GM12872 (cell line): ENCODE data around the gene SNX10.

ENCODE experiments used
- TF ChIP-seq, protein P1 (sequence below): IDR thresholded peaks from 3 replicates; pipeline ENCODE4 v1.5.1; 2011; ENCODE audit warnings: low read depth, mild to moderate bottlenecking, low read length, moderate library complexity; ENCODE audit not compliant: insufficient read depth

Gene SNX10

DNA sequence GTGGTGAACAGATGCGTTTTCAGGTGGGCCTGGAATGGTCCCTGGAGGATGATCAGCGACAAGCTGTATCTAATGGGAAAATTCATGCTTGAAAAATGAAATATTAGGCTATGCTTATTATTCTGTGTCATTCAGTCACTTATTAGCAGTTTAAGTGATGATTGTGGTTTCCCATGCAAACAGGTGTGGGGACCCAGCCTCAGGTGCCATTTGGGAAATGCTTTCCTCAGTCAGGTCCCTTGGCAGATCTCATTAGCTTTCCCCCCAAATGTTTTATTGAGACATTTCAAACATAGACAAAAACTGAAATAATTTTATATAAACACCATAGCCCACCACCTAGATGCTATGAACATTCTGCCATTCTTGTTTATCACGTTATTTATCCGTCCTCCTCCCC, 411 bp upstream of the SNX10 start:
- TF ChIP-seq, protein P1, sequence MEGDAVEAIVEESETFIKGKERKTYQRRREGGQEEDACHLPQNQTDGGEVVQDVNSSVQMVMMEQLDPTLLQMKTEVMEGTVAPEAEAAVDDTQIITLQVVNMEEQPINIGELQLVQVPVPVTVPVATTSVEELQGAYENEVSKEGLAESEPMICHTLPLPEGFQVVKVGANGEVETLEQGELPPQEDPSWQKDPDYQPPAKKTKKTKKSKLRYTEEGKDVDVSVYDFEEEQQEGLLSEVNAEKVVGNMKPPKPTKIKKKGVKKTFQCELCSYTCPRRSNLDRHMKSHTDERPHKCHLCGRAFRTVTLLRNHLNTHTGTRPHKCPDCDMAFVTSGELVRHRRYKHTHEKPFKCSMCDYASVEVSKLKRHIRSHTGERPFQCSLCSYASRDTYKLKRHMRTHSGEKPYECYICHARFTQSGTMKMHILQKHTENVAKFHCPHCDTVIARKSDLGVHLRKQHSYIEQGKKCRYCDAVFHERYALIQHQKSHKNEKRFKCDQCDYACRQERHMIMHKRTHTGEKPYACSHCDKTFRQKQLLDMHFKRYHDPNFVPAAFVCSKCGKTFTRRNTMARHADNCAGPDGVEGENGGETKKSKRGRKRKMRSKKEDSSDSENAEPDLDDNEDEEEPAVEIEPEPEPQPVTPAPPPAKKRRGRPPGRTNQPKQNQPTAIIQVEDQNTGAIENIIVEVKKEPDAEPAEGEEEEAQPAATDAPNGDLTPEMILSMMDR, result no peak

DNA sequence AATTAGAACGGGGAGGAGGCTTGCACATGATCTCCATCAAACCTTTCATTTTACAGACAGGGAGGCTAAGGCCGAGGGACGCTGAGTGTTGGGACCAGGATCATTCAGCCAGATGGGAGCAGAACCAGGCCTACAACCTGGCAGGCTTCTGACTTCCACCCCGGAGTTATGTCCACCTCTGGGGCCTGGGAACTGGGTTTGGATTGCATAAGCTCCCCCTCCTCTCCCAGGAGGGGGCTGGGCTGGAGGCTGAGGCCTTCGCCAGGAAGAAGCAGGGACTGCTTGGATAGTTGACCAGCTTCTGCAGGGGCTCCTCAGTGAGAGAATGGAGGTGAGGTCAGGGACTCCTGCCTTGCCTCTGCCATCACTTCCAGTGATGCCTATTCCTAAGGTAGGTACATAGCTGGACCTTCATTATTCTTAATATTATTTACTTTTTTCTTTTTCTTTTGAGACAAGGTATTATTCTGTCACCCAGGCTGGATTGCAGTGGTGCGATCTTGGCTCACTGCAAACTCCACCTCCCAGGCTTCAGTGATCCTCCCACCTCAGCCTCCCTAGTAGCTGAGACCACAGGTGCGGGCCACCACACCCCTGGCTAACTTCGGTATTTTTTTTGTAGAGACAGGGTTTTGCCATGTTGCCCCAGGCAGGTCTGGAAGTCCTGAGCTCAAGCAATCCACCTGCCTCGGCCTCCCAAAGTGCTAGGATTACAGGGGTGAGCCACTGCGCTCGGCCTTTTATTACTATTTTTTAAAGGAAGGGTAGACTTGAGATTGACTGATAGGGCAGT, 1.3 kb downstream of the SNX10 start:
- TF ChIP-seq, protein P1, result no peak

DNA sequence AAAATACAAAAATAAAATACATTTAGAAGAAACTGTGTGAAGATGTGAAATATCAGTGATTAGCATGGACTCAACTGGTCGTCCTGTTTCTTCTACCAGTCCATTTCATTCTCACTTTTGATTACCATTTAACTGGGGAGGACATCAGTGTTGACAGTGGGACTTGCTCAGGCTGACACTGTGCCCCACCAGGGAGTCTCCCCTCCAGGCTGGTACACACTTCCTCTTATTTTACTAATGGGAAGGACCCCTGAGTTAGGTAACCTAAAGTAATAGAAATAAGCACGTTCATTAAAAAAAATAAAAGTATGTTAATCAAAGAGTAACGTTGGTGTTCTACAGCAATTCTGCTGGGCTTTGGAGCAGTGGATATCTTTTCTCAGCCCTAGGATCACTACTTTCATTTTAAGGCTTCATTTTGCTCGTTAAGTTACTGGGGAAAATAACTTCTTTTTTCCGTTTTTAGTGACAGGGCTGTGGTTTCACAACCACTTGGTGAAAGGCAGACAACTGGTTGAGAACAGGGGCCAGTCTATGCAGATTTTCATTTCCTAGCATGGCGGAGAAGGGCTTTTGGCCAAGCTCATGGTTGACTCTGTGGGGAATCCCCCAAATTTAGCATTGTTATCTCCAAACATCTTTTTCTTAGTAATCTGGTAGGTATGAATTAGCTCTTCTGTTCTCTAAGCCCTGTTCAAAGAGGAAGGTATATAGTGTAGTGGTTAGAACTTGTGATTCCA, 2.1 kb downstream of the SNX10 start:
- TF ChIP-seq, protein P1, result no peak

DNA sequence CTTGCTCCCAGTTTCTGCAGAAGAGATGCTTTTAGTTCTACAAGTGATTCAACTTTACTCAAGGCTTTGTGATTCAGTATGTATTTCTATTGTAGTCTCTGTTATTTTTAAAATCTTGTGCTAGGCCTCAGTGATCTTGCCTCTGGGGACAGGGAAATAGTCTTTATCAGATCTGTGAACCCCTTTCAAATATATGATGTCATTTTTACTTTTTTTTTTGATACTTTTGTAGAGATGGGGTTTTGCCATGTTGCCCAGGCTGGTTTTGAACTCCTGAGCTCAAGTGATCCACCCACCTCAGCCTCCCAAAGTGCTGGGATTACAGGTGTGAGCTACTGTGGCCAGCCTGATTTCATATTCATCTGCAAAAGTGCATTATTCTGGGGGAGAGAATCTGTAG, 3.4 kb downstream of the SNX10 start:
- TF ChIP-seq, protein P1, result no peak

DNA sequence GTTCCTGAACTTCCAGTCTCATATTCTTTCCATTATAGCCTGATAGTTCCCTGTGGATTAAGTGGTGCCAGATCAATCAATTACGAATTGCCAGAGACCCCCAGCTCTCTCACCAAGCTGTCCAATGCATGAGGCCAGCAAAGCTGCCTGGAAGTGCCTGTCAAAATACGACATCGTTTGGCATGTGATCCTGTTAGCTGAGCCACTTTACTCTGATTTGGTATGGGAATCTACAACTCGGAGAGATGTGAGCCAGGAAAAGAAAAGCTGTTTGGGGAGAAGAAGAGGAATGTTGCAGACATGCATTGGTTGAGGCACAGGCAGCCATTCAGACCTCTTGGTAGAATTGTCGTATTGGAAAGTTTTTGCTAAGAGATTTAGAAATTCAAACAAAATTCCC, 3.9 kb downstream of the SNX10 start:
- TF ChIP-seq, protein P1, result no peak

DNA sequence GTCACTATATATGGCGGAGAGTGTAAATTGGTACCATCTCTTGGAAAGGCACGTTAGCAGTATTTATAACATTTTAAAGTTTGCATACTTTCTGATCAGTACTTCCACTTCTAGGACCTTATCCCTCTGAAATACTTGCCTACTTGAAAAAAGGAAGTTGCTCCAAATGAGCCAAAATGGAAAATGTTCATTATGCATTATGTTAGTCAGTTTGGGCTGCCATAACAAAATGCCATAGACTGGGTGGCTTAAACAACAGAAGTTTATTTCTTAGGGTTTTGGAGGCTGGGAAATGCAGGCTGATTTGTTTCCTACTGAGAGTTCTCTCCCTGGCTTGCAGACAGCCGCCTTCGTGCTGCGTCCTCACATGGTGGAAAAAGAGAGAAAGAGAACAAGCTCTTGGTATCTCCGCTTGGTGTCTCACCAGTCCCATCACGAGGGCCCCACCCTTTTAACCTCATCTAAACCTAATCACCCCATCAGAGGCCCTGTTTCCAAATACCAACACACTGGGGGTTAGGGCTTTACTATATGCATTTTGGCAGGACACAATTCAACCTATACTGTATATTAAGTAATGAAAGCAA, 6.9 kb downstream of the SNX10 start:
- TF ChIP-seq, protein P1, result no peak

DNA sequence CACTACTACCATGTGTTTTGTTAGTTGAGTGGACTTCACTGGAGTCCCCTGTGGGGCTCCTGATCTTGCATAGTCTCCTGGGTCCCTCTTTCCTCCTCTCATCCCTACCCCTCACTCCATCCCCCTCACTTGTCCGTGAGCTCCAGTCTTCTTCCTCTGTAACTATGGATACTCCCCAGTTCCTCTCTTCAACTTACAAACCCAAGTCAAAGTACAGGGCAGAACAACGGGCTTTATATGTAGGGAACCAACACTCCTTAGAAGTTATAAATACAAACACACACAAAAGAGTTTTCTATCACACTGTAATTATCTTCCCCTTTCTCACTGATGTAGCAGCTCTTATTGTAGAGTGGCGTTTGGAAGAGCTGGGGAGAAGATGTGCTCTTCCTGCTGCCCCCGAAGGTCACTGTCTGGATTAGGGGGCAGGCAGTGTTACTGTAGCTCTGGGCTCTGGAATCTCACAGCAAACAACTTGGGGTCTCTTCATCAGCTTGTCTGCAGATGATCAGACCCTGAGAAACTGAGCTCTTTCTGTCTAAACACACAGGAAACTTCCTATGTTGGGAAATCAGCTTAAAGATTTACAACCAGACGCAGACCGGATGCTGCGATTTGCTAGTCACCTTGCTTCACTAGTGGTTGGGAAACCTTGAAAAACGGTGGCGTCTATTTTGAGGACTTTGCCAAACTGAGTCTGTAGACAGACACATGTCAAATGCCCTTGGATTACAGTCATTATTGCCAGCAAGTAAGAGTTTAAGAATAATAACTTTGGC, 13.6 kb downstream of the SNX10 start:
- TF ChIP-seq, protein P1, result no peak
